Measurements from ENCODE around the gene DENND1A.
A peak's percentile ranks its signal among the peaks of the same experiment; 100 is the strongest.

Gene DENND1A

GRCh38 chr9:123717581-123718175 lies 212.2 kb downstream of the DENND1A start:
- no peak for TF ChIP-seq CTCF (conservative IDR thresholded peaks at IDR 0.05; ENCODE audit: control insufficient read depth, insufficient read depth, low read depth, low read length)
- H3K4me3 ChIP-seq (ENCODE audit: control insufficient read depth, low read depth, low read length): no peak overlapping the region
- DNase-seq (ENCODE audit: low read depth): no peak

GRCh38 chr9:123716339-123716945 lies 213.5 kb downstream of the DENND1A start:
- no peak for DNase-seq (ENCODE audit: low read depth)
- H3K4me3 ChIP-seq (ENCODE audit: control insufficient read depth, low read depth, low read length): no peak overlapping the region
- no peak for TF ChIP-seq CTCF (conservative IDR thresholded peaks at IDR 0.05; ENCODE audit: control insufficient read depth, insufficient read depth, low read depth, low read length)

GRCh38 chr9:123715258-123715657 lies 214.7 kb downstream of the DENND1A start:
- H3K4me3 ChIP-seq (ENCODE audit: control insufficient read depth, low read depth, low read length): no peak overlapping the region
- no peak for DNase-seq (ENCODE audit: low read depth)
- TF ChIP-seq CTCF (conservative IDR thresholded peaks at IDR 0.05; ENCODE audit: control insufficient read depth, insufficient read depth, low read depth, low read length): no peak

GRCh38 chr9:123713282-123713681 lies 216.6 kb downstream of the DENND1A start:
- no peak for TF ChIP-seq CTCF (conservative IDR thresholded peaks at IDR 0.05; ENCODE audit: control insufficient read depth, insufficient read depth, low read depth, low read length)
- no peak for DNase-seq (ENCODE audit: low read depth)
- H3K4me3 ChIP-seq (ENCODE audit: control insufficient read depth, low read depth, low read length): no peak overlapping the region

GRCh38 chr9:123712399-123712798 lies 217.5 kb downstream of the DENND1A start:
- TF ChIP-seq CTCF (conservative IDR thresholded peaks at IDR 0.05; ENCODE audit: control insufficient read depth, insufficient read depth, low read depth, low read length): no peak
- DNase-seq (ENCODE audit: low read depth): peak; percentile 51
- H3K4me3 ChIP-seq (ENCODE audit: control insufficient read depth, low read depth, low read length): no peak overlapping the region

GRCh38 chr9:123710299-123710698 lies 219.6 kb downstream of the DENND1A start:
- TF ChIP-seq CTCF (conservative IDR thresholded peaks at IDR 0.05; ENCODE audit: control insufficient read depth, insufficient read depth, low read depth, low read length): no peak
- H3K4me3 ChIP-seq (ENCODE audit: control insufficient read depth, low read depth, low read length): no peak overlapping the region
- peak; percentile 76 for DNase-seq (ENCODE audit: low read depth)
